GM19463 (cell line): ENCODE measurements around the gene PRR20C.
"Not testable (repeated sequence)": the region's sequence is repeated elsewhere in the genome, so short reads cannot be mapped to it uniquely, and the experiment has no call there.

Experiments
- ATAC-seq: cut with Tn5 transposase; IDR thresholded peaks from one replicate; pipeline ENCODE4 v1.9.1; 2021; ENCODE audit warnings: mild to moderate bottlenecking, moderate library complexity; ENCODE audit not compliant: unreplicated experiment

Gene PRR20C

GRCh38 chr13:57153761-57154160 is at the start of gene PRR20C:
PRR20C (plus strand) TSS chr13:57154061; CDS start chr13:57154448, 387 bp downstream.
- ATAC-seq = not testable (repeated sequence)

- ATAC-seq = no peak
These were observed 38.9 kb upstream of the PRR20C start for GRCh38 chr13:57114945-57115344.

DNA sequence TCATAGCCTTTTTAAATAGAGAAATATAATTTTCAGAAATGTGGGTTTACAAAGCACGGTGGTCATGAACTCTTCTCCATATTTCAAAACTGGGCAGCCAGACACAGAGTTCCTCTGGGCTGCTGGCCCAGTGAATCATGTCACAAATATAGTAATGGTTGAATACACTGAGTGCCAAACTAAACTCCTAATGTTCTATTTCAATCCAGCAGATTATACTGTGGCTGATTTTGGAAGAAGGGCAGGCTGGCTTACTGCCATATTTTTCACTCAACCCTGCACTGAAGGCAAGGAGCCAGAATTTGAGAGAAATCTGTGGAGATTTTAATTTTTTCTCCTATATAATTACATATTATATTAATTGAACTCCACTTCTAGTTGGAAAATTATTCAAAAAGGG is 30.2 kb upstream of the PRR20C start:
- no peak for ATAC-seq

- no peak for ATAC-seq
These were observed 25.0 kb upstream of the PRR20C start for GRCh38 chr13:57128909-57129308.

GRCh38 chr13:57136093-57136492 is 17.8 kb upstream of the PRR20C start:
- no peak for ATAC-seq

GRCh38 chr13:57137585-57137984 is 16.3 kb upstream of the PRR20C start:
- ATAC-seq = no peak

DNA sequence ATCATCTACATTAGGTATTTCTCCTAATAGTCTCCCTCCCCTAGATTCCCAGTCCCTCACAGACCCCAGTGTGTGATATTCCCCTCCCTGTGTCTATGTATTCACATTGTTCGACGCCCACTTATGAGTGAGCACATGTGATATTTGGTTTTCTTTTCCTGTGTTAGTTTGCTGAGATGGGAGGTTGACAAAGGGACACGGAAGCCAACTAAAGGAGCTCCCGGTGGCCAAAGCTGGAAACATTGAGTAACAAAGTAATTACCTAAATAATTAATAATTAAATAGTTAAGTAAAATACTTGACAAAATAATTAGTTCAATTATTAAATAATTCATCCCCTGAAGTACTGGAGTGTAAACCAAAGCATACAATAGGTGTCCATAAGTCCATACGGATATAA is 14.9 kb upstream of the PRR20C start:
- no peak for ATAC-seq

GRCh38 chr13:57139781-57140180 is 14.1 kb upstream of the PRR20C start:
- not testable (repeated sequence) for ATAC-seq

- ATAC-seq = not testable (repeated sequence)
These were observed 13.5 kb upstream of the PRR20C start, which contains the start of gene PRR20A for GRCh38 chr13:57140235-57140968. PRR20A (plus strand) TSS chr13:57140918; CDS start chr13:57141305, 387 bp downstream.

DNA sequence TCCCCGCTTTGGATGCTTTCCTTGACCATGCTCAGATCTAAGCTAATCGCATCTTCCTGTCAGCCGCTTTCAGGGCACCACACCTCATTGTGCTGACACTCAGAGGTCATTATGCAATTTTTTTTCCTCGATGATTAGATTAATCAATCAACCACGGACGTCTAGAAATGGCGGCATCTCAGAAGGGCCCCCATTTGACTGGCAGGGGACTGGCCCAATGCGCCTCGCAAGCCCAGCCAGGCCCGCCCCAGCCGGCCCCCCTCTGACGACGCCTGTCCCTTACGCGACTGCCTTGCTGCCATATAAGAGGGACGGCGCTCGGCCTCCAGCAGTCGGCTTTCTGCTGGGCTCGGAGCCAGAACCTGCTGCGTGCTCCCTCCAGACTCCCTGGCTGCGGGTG is 6.7 kb upstream of the PRR20C start, which contains the start of gene PRR20B:
Gene PRR20B (plus strand): TSS at position 301 of the 400 bp plus-strand sequence. CDS start 387 bp downstream, outside the sequence.
- ATAC-seq = not testable (repeated sequence)

- ATAC-seq = not testable (repeated sequence)
These were observed 5.8 kb upstream of the PRR20C start for GRCh38 chr13:57148106-57148505.

DNA sequence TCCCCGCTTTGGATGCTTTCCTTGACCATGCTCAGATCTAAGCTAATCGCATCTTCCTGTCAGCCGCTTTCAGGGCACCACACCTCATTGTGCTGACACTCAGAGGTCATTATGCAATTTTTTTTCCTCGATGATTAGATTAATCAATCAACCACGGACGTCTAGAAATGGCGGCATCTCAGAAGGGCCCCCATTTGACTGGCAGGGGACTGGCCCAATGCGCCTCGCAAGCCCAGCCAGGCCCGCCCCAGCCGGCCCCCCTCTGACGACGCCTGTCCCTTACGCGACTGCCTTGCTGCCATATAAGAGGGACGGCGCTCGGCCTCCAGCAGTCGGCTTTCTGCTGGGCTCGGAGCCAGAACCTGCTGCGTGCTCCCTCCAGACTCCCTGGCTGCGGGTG is 6.5 kb downstream of the PRR20C start, which contains the start of gene PRR20D:
Gene PRR20D (plus strand): TSS at position 301 of the 400 bp plus-strand sequence. CDS start 387 bp downstream, outside the sequence.
- not testable (repeated sequence) for ATAC-seq

GRCh38 chr13:57166897-57167296 is 13.0 kb downstream of the PRR20C start, which contains the start of gene PRR20E:
PRR20E (plus strand) TSS chr13:57167197; CDS start chr13:57167584, 387 bp downstream.
- not testable (repeated sequence) for ATAC-seq

GRCh38 chr13:57191667-57192066 is 37.8 kb downstream of the PRR20C start:
- ATAC-seq = no peak
